GM06990 (cell line): ENCODE measurements around the gene CCL4.
"Not testable (repeated sequence)": the region's sequence is repeated elsewhere in the genome, so short reads cannot be mapped to it uniquely, and the experiment has no call there.

Source experiments
- DNase-seq: peaks from one replicate; pipeline ENCODE4 v3.0.0-alpha.2; 2011; ENCODE audit not compliant: insufficient read length; ENCODE audit errors: extremely low read depth
- H3K27me3 ChIP-seq: replicated peaks from 2 replicates; pipeline ENCODE4 v1.6.0; 2011; ENCODE audit warnings: low read length; ENCODE audit not compliant: control insufficient read depth, insufficient read depth
- H3K36me3 ChIP-seq: 2 replicates; pipeline ENCODE4 v1.5.1; 2011; ENCODE audit warnings: low read length; ENCODE audit not compliant: control insufficient read depth, insufficient read depth
- H3K4me3 ChIP-seq: replicated peaks from 2 replicates; pipeline ENCODE4 v1.5.1; 2011; ENCODE audit warnings: low read depth, mild to moderate bottlenecking, control low read depth, low read length
- TF ChIP-seq, protein P1 (sequence below): IDR thresholded peaks from 2 replicates; pipeline ENCODE4 v1.5.1; 2011; ENCODE audit warnings: low read length, control low read depth, mild to moderate bottlenecking, inconsistent platforms; ENCODE audit not compliant: insufficient read depth, poor library complexity, severe bottlenecking

CCL4 gene

DNA sequence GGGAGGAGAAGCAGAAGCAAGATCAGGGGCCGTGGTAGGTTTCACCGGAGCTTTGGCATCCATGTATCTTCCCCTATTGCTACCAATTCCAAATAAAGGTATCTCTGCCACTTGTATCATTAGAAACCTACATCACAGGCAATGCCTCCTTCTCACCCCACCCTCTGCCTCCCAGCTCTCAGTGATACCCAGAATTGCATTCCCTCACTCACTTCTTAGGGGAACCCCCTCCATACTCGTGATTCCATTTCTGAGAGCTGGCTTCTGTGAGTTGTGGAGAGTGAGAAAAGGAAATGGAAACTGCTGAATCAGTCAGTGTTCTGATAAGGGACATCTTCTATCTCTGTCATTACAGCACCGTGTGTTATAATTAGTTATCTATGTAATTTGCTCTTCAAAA is 11.4 kb upstream of the CCL4 start:
- Histone ChIP-seq H3K4me3 (no peak overlapping the region), H3K27me3 (no peaks in the 10 kb centered on the region), H3K36me3 (no peaks in the 10 kb centered on the region)
- TF ChIP-seq, protein P1, sequence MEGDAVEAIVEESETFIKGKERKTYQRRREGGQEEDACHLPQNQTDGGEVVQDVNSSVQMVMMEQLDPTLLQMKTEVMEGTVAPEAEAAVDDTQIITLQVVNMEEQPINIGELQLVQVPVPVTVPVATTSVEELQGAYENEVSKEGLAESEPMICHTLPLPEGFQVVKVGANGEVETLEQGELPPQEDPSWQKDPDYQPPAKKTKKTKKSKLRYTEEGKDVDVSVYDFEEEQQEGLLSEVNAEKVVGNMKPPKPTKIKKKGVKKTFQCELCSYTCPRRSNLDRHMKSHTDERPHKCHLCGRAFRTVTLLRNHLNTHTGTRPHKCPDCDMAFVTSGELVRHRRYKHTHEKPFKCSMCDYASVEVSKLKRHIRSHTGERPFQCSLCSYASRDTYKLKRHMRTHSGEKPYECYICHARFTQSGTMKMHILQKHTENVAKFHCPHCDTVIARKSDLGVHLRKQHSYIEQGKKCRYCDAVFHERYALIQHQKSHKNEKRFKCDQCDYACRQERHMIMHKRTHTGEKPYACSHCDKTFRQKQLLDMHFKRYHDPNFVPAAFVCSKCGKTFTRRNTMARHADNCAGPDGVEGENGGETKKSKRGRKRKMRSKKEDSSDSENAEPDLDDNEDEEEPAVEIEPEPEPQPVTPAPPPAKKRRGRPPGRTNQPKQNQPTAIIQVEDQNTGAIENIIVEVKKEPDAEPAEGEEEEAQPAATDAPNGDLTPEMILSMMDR: no peak
- peak; percentile 46 for DNase-seq

DNA sequence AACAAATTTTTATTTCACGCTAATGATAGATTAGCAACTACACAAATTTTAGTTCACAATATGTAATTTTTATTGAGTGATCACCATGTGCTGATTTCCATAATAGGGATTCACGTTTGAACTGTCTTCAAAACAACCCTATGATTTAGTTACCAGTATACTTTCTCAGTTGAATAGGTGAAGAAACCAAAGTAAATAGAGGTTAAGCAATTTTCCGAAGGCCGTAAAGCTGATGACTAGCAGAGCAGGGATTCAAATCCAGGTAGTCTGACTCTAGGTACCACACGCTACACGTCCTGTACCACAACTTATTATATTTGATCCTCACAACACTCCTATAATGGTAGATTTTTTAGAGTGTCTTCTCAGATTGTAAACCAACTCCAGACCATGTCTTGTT is 10.9 kb upstream of the CCL4 start:
- not testable (repeated sequence) for H3K4me3 ChIP-seq, DNase-seq, H3K36me3 ChIP-seq, H3K27me3 ChIP-seq

DNA sequence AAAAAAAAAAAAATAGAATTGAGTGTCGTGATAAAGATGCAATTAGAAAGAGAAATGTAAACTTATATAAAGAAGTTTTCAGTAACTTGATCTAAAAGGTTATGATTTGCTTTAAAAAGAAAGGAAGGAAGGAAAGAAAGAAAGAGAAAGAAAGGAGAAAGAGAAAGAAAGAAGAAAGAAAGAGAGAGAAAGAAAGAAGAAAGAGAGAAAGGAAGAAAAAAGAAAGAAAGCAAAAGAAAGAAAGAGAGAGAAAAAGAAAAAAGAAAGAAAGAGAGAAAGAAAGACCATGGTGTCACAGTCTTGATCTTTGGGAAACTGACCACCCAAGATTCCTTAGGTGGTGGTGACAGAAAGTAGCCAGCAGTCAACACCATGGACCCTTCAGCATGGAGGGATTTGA is 9.4 kb upstream of the CCL4 start:
- no peaks in the 10 kb centered on the region for H3K27me3 ChIP-seq
- no peak overlapping the region for H3K4me3 ChIP-seq
- TF ChIP-seq, protein P1: no peak
- DNase-seq: no peak
- H3K36me3 ChIP-seq: no peaks in the 10 kb centered on the region

DNA sequence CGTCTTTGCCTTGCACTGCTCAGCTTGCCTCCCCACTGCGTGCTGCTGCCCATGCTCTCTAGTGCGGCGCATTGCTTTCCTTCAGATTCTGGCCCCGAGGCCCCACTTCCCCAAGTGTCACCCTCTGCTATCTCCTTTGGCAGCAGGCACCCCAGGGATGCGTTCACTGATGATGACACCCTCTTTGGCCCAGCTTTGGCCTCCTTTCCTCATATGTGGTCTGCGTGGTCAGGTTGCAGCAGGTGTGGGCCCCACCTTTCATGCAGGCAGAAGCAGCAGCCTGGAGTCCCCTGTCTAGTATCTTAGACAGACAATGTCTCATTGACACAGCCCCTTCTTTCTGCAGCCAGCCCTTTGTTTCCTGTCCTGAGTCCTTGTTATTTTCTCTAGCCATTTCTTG is 8.9 kb upstream of the CCL4 start:
- no peaks in the 10 kb centered on the region for H3K36me3 ChIP-seq
- H3K27me3 ChIP-seq: no peaks in the 10 kb centered on the region
- peak; percentile 41 for DNase-seq
- TF ChIP-seq, protein P1: no peak
- no peak overlapping the region for H3K4me3 ChIP-seq

DNA sequence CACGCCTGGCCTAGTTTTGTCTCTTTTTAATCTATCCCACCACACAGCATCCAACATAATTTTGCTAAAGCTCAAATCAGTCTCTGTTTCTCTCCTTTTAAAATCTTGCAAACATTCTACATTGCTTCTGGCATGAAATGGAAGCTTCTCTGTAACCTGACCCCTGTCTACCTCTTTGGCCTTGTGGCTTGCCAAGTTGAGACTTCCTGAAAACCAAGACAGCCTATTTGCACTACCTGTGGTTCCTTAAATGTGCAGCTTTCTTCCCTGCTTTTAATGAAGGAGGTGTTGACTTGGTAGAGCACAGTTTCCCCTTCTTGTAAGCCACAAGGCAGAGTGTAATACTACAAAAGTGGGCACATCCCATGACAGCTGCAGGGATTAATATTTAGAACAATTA is 7.6 kb upstream of the CCL4 start:
- H3K36me3 ChIP-seq: no peaks in the 10 kb centered on the region
- TF ChIP-seq, protein P1: no peak
- DNase-seq: no peak
- no peak overlapping the region for H3K4me3 ChIP-seq
- no peaks in the 10 kb centered on the region for H3K27me3 ChIP-seq

DNA sequence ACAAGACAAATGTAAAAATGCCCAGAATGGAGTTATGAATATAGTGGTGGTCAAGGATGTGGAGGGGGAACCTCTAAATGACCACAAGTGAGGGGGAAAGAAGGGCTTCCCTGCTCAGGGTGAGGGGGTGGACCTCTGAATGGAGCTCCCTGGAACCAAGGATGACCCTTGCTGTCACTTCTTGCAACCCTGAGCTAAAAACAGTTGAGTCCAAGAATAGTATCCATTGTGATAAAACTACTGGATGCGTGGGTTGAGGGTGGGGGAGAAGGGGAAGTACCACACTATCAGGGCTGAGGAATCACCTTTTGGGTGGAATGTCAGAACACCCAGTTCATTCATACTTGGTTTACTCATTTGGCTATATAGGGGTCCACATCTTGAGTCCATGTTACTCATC is 4.6 kb upstream of the CCL4 start:
- not testable (repeated sequence) for H3K27me3 ChIP-seq, H3K4me3 ChIP-seq, DNase-seq, H3K36me3 ChIP-seq

DNA sequence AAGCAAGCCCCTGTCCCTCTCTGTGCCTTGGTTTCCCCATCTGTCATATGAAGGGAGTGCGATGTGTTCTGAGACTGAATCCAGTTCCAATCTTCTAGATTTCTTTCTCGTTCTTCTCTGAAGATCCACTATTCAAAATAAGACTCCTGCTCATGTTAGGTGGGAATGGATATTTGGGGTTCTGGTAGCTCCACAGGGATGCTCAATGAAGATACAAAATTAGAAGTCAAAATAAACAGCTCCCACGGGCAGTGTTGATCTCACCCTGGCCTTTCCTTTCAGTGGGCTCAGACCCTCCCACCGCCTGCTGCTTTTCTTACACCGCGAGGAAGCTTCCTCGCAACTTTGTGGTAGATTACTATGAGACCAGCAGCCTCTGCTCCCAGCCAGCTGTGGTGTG is 619 bp downstream of the CCL4 start:
- not testable (repeated sequence) for H3K27me3 ChIP-seq, H3K36me3 ChIP-seq
- peak overlapping the region; percentile 43 for H3K4me3 ChIP-seq

More for the DNA sequence above, 619 bp downstream of the CCL4 start:
- not testable (repeated sequence) for DNase-seq
